GM12878 (cell line): ENCODE results near the gene ZMYM1. TPM values are rescaled to one million over a fixed set of nuclear protein-coding genes. Genes with fewer than 3 reads are reported as not detected.

ENCODE experiments used
- ATAC-seq: fragments of 200-7000 bp; cut with Tn5 transposase; 3 replicates; pipeline ENCODE4 v1.9.1; 2020; ENCODE audit warnings: mild to moderate bottlenecking, moderate library complexity
- BruUV-seq: library from RNA; stranded (reverse); fragments of 400-500 nt; replicated peaks from 2 replicates; lab custom pipeline; 2021; lab: Mats Ljungman, UMichigan
- CTCF ChIA-PET: fragments of 300-600 bp; sonication (Branson Sonifier 250); formaldehyde crosslinking; extraction: SDS; loops from one replicate; lab custom pipeline; 2021; ENCODE audit warnings: inconsistent platforms; lab: Yijun Ruan, JAX
- POLR2A ChIA-PET: fragments of 350-600 bp; formaldehyde crosslinking; extraction: SDS; loops from one replicate; lab custom pipeline; 2021; ENCODE audit warnings: inconsistent platforms; lab: Charles Lee
- RAD21 ChIA-PET: fragments of 300-600 bp; sonication (Branson Sonifier 250); formaldehyde crosslinking; loops from one replicate; lab custom pipeline; 2023; ENCODE audit warnings: antibody characterized with exemption; ENCODE audit not compliant: unreplicated experiment; lab: Charles Lee
- SMC1A ChIA-PET: fragments of 300-600 bp; sonication (Branson Sonifier 250); formaldehyde crosslinking; loops from one replicate; lab custom pipeline; 2023; ENCODE audit not compliant: unreplicated experiment, uncharacterized antibody; lab: Charles Lee
- DNase-seq: peaks from one replicate; pipeline ENCODE4 v3.0.0-alpha.2; 2011; ENCODE audit warnings: low read depth, low spot score
- FAIRE-seq: peaks from 3 replicates; lab custom pipeline; 2011; peaks lifted over from hg19 to GRCh38; lab: Jason Lieb, UNC
- H2AFZ ChIP-seq: 2 replicates; pipeline ENCODE4 v1.6.0; 2011; ENCODE audit warnings: low read depth, low read length, control low read depth; ENCODE audit not compliant: control insufficient read depth
- H3K27ac ChIP-seq: 2 replicates; pipeline ENCODE4 v1.5.1; 2011; ENCODE audit warnings: control low read depth; ENCODE audit not compliant: control insufficient read depth, insufficient read depth
- H3K27me3 ChIP-seq, 2 experiments: replicated peaks in 1 of 2; 2 replicates each; pipeline versions ENCODE4 v1.6.0 to v1.6.1; 2011; ENCODE audit warnings: low read length in 1 of 2; ENCODE audit not compliant: control insufficient read depth in 2 of 2, insufficient read depth in 2 of 2
- H3K36me3 ChIP-seq, 2 experiments: 2 replicates each; pipeline ENCODE4 v1.5.1; 2011; ENCODE audit warnings: low read length in 1 of 2; ENCODE audit not compliant: control insufficient read depth in 2 of 2, insufficient read depth in 2 of 2
- H3K4me1 ChIP-seq: 2 replicates; pipeline ENCODE4 v1.6.1; 2011; ENCODE audit warnings: mild to moderate bottlenecking, low read length, moderate library complexity, mixed read lengths; ENCODE audit not compliant: control insufficient read depth, insufficient read depth
- H3K4me2 ChIP-seq: 2 replicates; pipeline ENCODE4 v1.6.0; 2011; ENCODE audit warnings: control low read depth; ENCODE audit not compliant: control insufficient read depth, insufficient read depth
- H3K4me3 ChIP-seq: fragments of 200-600 bp; sonication (generic); 2 replicates; pipeline ENCODE4 v1.5.1; 2016
- H3K79me2 ChIP-seq: 2 replicates; pipeline ENCODE4 v1.6.0; 2011; ENCODE audit warnings: low read length; ENCODE audit not compliant: control insufficient read depth, insufficient read depth
- H3K9ac ChIP-seq: 2 replicates; pipeline ENCODE4 v1.8.0; 2011; ENCODE audit warnings: low read length, control low read depth, mixed read lengths; ENCODE audit not compliant: control insufficient read depth, insufficient read depth
- H3K9me3 ChIP-seq: replicated peaks from 3 replicates; pipeline ENCODE4 v1.5.1; 2011; ENCODE audit warnings: mild to moderate bottlenecking, low read length; ENCODE audit not compliant: control insufficient read depth, insufficient read depth
- H4K20me1 ChIP-seq: 2 replicates; pipeline ENCODE4 v1.6.0; 2011; ENCODE audit not compliant: control insufficient read depth, insufficient read depth
- ASH2L ChIP-seq: fragments of 300-600, 200-600 bp; sonication (generic); IDR thresholded peaks from 2 replicates; pipeline ENCODE4 v1.6.1; 2017; ENCODE audit warnings: low read depth, mild to moderate bottlenecking, borderline replicate concordance
- CHD1 ChIP-seq: IDR thresholded peaks from 2 replicates; pipeline ENCODE4 v1.6.1; 2012; ENCODE audit warnings: low read depth, low read length, improper control_type of control experiment
- CHD2 ChIP-seq: IDR thresholded peaks from 2 replicates; pipeline ENCODE4 v1.6.1; 2011; ENCODE audit warnings: low read depth, low read length, improper control_type of control experiment, borderline replicate concordance
- CHD4 ChIP-seq: fragments of 200-600 bp; sonication (generic); IDR thresholded peaks from 2 replicates; pipeline ENCODE4 v1.6.1; 2016; ENCODE audit warnings: mild to moderate bottlenecking
- GATAD2B ChIP-seq: fragments of 450-650 bp; conservative IDR thresholded peaks from 2 replicates; pipeline ENCODE4 v1.6.1; 2017; ENCODE audit warnings: low read depth, mild to moderate bottlenecking, moderate library complexity
- HDAC2 ChIP-seq: fragments of 200-600 bp; sonication (generic); IDR thresholded peaks from 2 replicates; pipeline ENCODE4 v1.6.1; 2017
- JUND ChIP-seq: IDR thresholded peaks from 2 replicates; pipeline ENCODE4 v1.6.1; 2012; ENCODE audit warnings: low read depth, mild to moderate bottlenecking, low read length, improper control_type of control experiment, moderate library complexity
- NFYB ChIP-seq: IDR thresholded peaks from 2 replicates; pipeline ENCODE4 v1.6.1; 2011; ENCODE audit warnings: low read depth, mild to moderate bottlenecking, low read length, improper control_type of control experiment, moderate library complexity; ENCODE audit not compliant: insufficient read depth
- NR2C2 ChIP-seq: IDR thresholded peaks from 2 replicates; pipeline ENCODE4 v1.6.1; 2011; ENCODE audit warnings: borderline replicate concordance, low read depth; ENCODE audit not compliant: control insufficient read depth, insufficient read length
- POLR2A ChIP-seq: IDR thresholded peaks from 2 replicates; pipeline ENCODE4 v1.6.1; 2011; ENCODE audit warnings: low read depth, mild to moderate bottlenecking, low read length
- POLR2AphosphoS5 ChIP-seq: IDR thresholded peaks from 2 replicates; pipeline ENCODE4 v1.6.1; 2011; ENCODE audit warnings: mild to moderate bottlenecking, low read length, inconsistent platforms
- RAD51 ChIP-seq: fragments of 450-650 bp; IDR thresholded peaks from 2 replicates; pipeline ENCODE4 v1.6.1; 2016; ENCODE audit warnings: moderate library complexity, mild to moderate bottlenecking, inconsistent platforms
- RFX5 ChIP-seq: IDR thresholded peaks from 2 replicates; pipeline ENCODE4 v1.6.1; 2011; ENCODE audit warnings: low read depth, low read length, improper control_type of control experiment
- WRNIP1 ChIP-seq: IDR thresholded peaks from 2 replicates; pipeline ENCODE4 v1.6.1; 2011; ENCODE audit warnings: low read depth, low read length, improper control_type of control experiment, borderline replicate concordance
- YBX1 ChIP-seq: fragments of 450-650 bp; IDR thresholded peaks from 2 replicates; pipeline ENCODE4 v1.6.1; 2016; ENCODE audit warnings: antibody characterized with exemption
- in situ Hi-C: fragments of 300-500 bp; cut with MboI; formaldehyde crosslinking; loops from 9 replicates; pipeline ENCODE4 v1.14.3; 2018; ENCODE audit warnings: mixed read lengths
- intact Hi-C: fragments of 100-400 bp; cut with micrococcal nuclease; formaldehyde crosslinking; loops from one replicate; pipeline ENCODE4 v1.14.2; 2022; ENCODE audit not compliant: unreplicated experiment
- polyA plus RNA-seq, 11 experiments: library from polyadenylated mRNA; depleted of rRNA in 4 of 11; unstranded in 6 of 11; stranded (reverse) in 5 of 11; fragments of >200 nt; fragmentation: Nextera tagmentation in 4 of 11; fragmentation: Illumina TruSeq in 1 of 11; extraction: Ambion mirVana in 4 of 11; extraction: Trizol in 1 of 11; gene quantifications; 1 replicate in 1 of 11; 2 replicates in 10 of 11; pipeline versions ENCODE4 v1.2.1 to v1.2.3, GENCODE V29; 2011 to 2016; ENCODE audit warnings: inconsistent platforms in 2 of 11, missing spikeins in 2 of 11, low read depth in 1 of 11
- total RNA-seq, 4 experiments: library from RNA; depleted of rRNA in 3 of 4; stranded (reverse); fragments of >200 nt in 3 of 4; fragmentation: Illumina TruSeq in 1 of 4; extraction: Trizol in 1 of 4; gene quantifications; 2 replicates each; pipeline versions ENCODE4 v1.2.1 to v1.2.3, GENCODE V29; 2013 to 2021
- TF ChIP-seq, protein P1 (sequence below): IDR thresholded peaks from 2 replicates; pipeline ENCODE4 v1.6.1; 2012; ENCODE audit warnings: low read depth, low read length, improper control_type of control experiment
- TF ChIP-seq, protein P2 (sequence below): fragments of 450-650 bp; IDR thresholded peaks from 2 replicates; pipeline ENCODE4 v1.6.1; 2018; ENCODE audit warnings: mild to moderate bottlenecking, low read depth, moderate library complexity; ENCODE audit not compliant: partially characterized antibody
- TF ChIP-seq, protein P3 (sequence below): fragments of 450-650 bp; IDR thresholded peaks from 2 replicates; pipeline ENCODE4 v1.6.1; 2017; ENCODE audit warnings: mild to moderate bottlenecking, low read depth, inconsistent platforms; ENCODE audit not compliant: poor library complexity, severe bottlenecking

ZMYM1 gene
- total and polyA plus RNA-seq, 10 of the 15 experiments (the other 5 are each of a cell fraction or from before 2014, with no cell fraction given) = 0.45 to 5.2 (median 1.4) TPM

DNA sequence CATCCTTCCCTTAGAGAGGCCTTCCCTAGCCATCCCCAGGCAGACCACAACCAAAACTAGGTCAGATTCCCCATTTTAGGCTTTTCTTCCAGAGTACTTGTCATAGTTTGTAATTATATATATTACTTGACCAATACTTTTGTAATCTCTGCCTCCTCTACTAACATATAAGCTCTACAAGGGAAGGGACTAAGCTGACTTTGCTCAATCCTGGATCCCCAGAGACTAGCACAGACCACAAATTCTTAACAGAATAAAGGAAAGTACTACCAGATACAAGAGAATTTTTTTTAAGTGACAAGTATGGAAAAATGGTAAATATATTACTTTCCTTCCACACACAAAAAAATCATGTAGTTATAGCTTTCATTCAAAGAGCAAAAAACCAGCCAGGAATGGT lies 49.4 kb upstream of the ZMYM1 start:
- DNase-seq (no peak), FAIRE-seq (no peak), ATAC-seq (no peak)
- Histone ChIP-seq H3K79me2 (peaks cover 26% of the 10 kb centered on the region), H2AFZ (no peak overlapping the region), H3K9me3 (peaks cover 3% of the 10 kb centered on the region; the same call in 2 of the 3 replicates), H3K4me1 (peaks cover 3% of the 10 kb centered on the region; the same call in 1 of the 2 replicates), H3K4me3 (peak overlapping the region; percentile 85), H3K4me2 (peak overlapping the region; percentile 68), H3K36me3 (no peaks in the 10 kb centered on the region), H3K9ac (peak overlapping the region; percentile 86), H3K27me3 (no peaks in the 10 kb centered on the region), H4K20me1 (no peaks in the 10 kb centered on the region), H3K27ac (peak overlapping the region; percentile 90)
- no TSS peak for BruUV-seq
- in situ Hi-C loops (no loop called here), intact Hi-C loops (loop anchor here (2.0 to 5.0 kb wide), 3 partner anchors 45 to 171 kb away; partner anchors contain the start of genes SFPQ, SMIM12 and TMEM35B)
- TF ChIP-seq NR2C2 (no peak), ASH2L (no peak), GATAD2B (no peak), YBX1 (no peak), RAD51 (no peak), RFX5 (no peak), WRNIP1 (no peak), POLR2AphosphoS5 (no peak), CHD4 (no peak), JUND (no peak), HDAC2 (no peak), POLR2A (no peak), CHD1 (no peak), NFYB (no peak), CHD2 (no peak)
- TF ChIP-seq, protein P1, sequence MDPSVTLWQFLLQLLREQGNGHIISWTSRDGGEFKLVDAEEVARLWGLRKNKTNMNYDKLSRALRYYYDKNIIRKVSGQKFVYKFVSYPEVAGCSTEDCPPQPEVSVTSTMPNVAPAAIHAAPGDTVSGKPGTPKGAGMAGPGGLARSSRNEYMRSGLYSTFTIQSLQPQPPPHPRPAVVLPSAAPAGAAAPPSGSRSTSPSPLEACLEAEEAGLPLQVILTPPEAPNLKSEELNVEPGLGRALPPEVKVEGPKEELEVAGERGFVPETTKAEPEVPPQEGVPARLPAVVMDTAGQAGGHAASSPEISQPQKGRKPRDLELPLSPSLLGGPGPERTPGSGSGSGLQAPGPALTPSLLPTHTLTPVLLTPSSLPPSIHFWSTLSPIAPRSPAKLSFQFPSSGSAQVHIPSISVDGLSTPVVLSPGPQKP = no peak
- TF ChIP-seq, protein P2, sequence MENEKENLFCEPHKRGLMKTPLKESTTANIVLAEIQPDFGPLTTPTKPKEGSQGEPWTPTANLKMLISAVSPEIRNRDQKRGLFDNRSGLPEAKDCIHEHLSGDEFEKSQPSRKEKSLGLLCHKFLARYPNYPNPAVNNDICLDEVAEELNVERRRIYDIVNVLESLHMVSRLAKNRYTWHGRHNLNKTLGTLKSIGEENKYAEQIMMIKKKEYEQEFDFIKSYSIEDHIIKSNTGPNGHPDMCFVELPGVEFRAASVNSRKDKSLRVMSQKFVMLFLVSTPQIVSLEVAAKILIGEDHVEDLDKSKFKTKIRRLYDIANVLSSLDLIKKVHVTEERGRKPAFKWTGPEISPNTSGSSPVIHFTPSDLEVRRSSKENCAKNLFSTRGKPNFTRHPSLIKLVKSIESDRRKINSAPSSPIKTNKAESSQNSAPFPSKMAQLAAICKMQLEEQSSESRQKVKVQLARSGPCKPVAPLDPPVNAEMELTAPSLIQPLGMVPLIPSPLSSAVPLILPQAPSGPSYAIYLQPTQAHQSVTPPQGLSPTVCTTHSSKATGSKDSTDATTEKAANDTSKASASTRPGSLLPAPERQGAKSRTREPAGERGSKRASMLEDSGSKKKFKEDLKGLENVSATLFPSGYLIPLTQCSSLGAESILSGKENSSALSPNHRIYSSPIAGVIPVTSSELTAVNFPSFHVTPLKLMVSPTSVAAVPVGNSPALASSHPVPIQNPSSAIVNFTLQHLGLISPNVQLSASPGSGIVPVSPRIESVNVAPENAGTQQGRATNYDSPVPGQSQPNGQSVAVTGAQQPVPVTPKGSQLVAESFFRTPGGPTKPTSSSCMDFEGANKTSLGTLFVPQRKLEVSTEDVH = no peak
- TF ChIP-seq, protein P3, sequence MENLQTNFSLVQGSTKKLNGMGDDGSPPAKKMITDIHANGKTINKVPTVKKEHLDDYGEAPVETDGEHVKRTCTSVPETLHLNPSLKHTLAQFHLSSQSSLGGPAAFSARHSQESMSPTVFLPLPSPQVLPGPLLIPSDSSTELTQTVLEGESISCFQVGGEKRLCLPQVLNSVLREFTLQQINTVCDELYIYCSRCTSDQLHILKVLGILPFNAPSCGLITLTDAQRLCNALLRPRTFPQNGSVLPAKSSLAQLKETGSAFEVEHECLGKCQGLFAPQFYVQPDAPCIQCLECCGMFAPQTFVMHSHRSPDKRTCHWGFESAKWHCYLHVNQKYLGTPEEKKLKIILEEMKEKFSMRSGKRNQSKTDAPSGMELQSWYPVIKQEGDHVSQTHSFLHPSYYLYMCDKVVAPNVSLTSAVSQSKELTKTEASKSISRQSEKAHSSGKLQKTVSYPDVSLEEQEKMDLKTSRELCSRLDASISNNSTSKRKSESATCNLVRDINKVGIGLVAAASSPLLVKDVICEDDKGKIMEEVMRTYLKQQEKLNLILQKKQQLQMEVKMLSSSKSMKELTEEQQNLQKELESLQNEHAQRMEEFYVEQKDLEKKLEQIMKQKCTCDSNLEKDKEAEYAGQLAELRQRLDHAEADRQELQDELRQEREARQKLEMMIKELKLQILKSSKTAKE = no peak
- ChIA-PET RAD21 (interaction anchor here (1.1 to 1.9 kb wide), 3 partner anchors 44 to 49 kb away, joined by 4 to 12 read pairs (median 7); partner anchors contain the start of genes TMEM35B and ZMYM1), CTCF (interaction anchor here (0.8 to 3.9 kb wide), 4 partner anchors 11 to 177 kb away, joined by 3 to 18 read pairs (median 8); partner anchors contain the start of gene TMEM35B), POLR2A (interaction anchor here (1.0 to 3.0 kb wide), 5 partner anchors 10 to 174 kb away, joined by 3 to 17 read pairs (median 11); partner anchors contain the start of genes TMEM35B and ZMYM1), SMC1A (interaction anchor here (0.8 to 3.0 kb wide), 8 partner anchors 8 to 128 kb away, joined by 3 to 30 read pairs (median 4); partner anchors contain the start of genes TMEM35B and ZMYM1)
